Activated CD4-positive, alpha-beta T cell treated with anti-CD3 and anti-CD28 coated beads, Interleukin-2, amount 50 U/mL, for 1 hour (primary cell): Measurements from ENCODE around the gene FOXP4.

Experiments
- DNase-seq: peaks from one replicate; pipeline ENCODE4 v3.0.0-alpha.2; 2020

FOXP4 gene

DNA sequence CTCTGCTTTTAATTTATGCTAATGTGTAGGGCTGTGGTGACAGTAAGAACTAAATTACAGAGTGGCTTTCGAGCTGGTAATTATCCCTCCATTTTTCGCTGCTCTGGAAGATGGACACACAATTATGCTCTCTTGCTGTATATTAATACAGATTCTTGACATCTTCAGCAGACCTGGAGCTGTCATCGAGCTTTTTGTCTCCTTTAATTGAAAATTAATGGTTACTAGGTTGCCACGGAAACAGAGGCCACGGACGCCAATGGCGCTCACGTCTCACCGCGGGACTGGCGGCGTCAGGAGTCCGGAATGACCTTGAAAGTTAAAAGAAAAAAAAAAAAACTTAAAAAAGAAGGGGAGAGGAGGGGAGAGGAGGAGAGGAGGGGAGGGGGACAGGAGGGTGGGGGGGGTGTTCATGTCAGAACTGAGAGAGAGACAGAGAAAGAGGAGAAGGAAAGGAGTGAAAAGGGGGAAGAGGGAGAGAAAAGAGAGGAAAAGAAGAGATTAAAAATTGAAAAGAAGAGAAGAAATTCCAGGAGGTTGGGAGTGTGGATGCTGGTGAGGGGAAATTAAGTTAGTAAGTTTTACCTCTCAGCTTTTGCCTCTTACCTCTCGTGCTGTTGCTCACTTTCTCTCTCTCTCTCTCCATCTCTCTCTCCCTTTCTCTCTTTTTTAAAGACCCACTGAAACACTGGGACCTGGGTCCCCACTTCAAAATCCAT lies 22.1 kb upstream of the FOXP4 start:
- no peak for DNase-seq

GRCh38 chr6:41524634-41525011 lies 21.6 kb upstream of the FOXP4 start:
- DNase-seq, result no peak

GRCh38 chr6:41527721-41528408 lies 18.3 kb upstream of the FOXP4 start:
- DNase-seq, result no peak

GRCh38 chr6:41528409-41528963 lies 17.7 kb upstream of the FOXP4 start:
- no peak for DNase-seq

- DNase-seq, result no peak
These were observed 17.1 kb upstream of the FOXP4 start for GRCh38 chr6:41529049-41529448.

- DNase-seq, result no peak
These were observed 16.2 kb upstream of the FOXP4 start for GRCh38 chr6:41529970-41530369.

DNA sequence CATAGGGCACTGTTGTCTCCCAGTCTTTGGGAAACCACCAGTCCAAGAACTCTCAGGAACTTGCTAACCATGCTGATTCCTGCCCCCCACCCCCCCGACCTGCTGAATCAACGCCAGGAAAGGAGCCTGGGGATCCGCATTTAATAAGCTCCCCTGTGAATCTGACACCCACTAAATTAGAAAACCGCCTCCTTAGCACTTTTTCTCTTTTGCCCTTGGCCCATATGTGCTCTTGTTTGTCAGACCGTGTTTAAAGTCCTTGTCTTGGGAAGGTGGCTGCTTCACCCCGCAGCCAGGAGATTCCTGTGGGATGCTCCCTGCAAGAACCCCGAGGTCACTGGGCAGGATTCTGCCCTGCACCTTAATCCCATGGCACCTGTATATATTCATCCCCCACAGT lies 15.7 kb upstream of the FOXP4 start:
- no peak for DNase-seq

GRCh38 chr6:41531016-41531415 lies 15.2 kb upstream of the FOXP4 start:
- DNase-seq, result no peak

DNA sequence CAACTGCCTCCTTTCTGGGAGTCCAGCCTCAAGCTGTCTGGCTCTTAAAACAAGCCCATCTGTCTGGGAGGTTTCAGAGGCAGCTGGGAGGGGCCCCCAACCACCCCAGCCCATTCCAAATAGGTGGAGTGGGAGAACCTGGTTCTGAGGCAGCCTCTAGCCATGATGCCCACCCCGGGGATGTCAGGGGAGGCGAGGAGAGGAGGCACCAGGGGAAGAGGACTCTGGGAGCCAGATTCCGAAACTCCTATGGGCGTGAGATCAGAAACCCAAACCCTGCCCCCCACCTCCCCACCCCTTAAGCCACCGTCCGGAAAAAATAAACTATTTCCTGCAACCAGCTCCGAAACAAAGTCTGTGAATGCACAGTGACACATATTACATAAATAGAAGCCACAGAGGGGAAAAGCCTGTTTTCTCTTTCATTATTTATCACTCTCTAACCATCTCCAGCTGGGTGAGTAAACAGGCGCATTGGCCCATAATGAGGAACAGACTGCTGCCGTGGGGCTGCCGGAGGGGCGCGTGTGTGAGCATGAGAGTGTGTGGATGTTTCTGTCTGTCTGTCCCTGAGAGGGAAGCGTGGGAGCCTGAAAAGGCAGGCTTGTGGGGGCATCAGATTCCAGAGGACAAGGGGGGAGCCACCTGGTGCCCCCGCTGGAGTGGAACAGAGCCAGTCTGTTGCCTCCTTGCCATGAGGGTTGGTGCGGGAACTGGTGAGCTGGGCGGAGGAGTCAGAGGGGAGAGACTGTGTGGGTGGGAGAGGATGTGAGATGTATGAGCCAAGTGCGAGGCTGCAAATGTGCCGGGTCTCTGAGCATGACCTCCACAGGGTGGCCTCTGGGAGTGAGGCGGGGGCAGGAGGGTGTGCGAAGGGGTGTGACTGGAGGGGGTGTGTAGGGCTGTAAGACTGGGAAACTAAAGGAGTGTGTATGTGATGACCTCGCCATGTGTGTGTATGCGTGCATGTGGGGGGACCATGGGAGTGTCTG lies 14.3 kb upstream of the FOXP4 start:
- DNase-seq, result peak; percentile 43

DNA sequence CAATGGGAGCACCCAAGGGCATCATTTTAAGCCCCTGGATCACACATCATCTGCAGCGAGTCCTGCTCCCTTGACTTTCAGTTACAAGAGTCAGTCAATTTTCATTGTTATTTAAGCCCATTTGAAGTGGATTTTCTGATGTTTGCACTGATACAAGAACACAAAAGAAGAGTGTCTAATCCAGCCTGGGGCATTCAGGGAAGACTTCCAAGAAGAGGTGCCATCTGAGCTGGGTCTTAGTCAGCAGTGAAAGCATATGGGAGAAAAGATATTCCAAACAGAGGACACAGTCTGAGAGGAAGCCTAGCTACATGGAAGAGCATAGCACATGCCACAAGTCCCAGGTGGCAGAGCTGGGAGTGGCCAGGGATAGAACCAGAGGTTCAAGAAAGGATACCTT lies 10.4 kb upstream of the FOXP4 start:
- DNase-seq, result no peak

DNA sequence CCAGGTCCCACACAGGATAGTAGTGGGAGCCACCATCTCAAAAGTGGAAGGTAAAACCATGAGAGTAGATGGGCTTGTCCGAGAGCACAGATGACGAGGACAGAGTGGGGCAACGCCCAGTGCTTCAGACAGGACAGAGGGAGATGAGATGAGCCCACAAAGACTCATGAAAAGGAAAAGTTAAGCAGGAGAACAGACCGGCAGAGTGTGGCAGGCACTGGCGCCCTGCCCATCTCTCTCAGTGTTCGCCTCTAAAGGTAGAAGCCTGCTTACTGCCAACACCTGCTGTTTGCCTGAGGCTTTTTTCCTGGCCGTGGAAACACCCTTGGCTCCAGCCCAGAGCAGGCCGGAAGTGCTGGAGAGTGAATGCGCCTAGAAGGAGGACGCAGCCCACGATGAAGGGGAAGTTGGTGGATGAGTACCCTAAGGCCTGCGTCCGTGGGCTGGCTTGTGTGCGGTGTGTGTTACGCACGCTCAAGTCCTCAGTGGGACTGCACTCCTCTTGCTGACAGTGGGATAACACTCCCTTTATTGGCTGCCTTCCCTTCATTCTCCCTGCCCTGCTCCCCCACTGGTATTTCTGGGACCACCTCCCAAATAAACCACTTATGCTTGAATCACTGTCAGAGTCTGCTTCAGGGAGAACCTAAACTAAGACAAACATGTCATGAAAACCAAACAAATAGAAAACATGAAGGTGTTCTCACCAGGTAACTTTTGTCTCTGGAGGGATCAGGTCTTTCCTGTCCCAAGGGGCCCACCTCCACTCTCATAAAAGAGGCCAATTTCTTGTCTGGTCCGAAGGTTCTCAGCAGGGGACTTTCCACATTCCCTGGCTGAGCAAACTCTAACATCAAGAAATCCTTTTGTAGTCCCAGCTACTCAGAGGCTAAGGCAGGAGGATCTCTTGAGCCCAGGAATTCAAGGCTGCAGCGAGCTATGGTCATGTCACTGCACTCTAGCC lies 9.1 kb upstream of the FOXP4 start:
- DNase-seq, result no peak

GRCh38 chr6:41538556-41539182 lies 7.5 kb upstream of the FOXP4 start:
- no peak for DNase-seq

GRCh38 chr6:41539204-41539603 lies 7.0 kb upstream of the FOXP4 start:
- no peak for DNase-seq

DNA sequence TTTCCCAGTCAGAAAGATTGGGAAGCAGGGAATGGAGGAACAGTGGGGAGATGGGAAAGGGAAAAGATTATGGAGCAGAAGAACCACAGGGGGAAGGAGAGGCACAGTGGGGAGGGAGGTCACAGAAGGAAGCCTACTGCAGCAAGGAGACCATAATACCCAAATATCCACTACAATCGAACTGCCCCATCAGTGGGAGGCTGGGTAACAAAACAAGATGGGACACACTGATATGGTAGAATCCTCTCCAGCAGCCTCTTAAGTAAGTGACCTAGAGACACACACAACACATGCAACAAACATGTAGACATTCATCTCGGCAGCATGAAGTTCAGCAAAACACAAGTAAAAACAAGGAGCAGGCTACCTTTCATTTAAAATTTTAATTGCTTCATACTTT lies 4.8 kb upstream of the FOXP4 start:
- no peak for DNase-seq

DNA sequence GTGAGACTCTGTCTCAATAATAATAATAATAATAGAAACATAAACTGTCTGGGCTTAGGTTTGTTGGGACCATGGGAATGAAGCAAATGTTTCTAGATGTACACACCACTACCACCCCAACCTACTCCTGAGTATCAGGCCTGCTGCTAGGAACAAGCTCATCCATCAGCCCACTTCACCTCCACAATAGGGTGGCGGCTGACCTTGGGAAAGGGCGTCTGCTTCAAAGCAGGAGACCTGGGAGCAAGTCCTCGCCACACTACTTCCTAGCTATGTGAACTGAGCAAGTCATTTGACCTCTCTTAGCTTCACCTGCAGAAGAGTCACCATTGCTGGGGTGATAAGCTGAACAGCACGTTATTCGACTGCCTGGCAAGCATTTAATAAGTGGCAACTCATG lies 3.1 kb upstream of the FOXP4 start:
- no peak for DNase-seq

DNA sequence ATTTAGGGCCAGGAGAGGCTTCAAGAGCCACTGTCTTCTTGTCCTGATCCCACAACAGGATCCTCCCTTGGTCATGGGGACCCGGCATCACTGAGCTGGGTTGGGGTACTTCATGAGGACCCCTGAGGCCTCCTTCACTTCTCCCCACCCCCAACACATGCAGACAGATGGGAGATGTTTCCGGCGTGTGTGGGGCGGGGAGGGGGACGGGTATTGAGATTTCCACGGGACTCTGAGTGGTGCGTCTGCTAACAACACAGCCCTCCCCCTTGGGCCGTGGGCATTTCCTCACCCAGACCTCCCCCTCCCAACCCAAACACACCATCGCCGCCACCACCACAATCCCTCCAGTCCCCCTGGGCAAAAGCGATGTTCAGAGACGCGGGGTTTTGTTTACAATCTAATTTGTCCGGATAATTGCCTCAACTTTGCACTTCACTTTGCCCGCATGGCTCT lies 906 bp upstream of the FOXP4 start:
- no peak for DNase-seq

GRCh38 chr6:41546475-41546865 lies 289 bp downstream of the FOXP4 start:
- no peak for DNase-seq

DNA sequence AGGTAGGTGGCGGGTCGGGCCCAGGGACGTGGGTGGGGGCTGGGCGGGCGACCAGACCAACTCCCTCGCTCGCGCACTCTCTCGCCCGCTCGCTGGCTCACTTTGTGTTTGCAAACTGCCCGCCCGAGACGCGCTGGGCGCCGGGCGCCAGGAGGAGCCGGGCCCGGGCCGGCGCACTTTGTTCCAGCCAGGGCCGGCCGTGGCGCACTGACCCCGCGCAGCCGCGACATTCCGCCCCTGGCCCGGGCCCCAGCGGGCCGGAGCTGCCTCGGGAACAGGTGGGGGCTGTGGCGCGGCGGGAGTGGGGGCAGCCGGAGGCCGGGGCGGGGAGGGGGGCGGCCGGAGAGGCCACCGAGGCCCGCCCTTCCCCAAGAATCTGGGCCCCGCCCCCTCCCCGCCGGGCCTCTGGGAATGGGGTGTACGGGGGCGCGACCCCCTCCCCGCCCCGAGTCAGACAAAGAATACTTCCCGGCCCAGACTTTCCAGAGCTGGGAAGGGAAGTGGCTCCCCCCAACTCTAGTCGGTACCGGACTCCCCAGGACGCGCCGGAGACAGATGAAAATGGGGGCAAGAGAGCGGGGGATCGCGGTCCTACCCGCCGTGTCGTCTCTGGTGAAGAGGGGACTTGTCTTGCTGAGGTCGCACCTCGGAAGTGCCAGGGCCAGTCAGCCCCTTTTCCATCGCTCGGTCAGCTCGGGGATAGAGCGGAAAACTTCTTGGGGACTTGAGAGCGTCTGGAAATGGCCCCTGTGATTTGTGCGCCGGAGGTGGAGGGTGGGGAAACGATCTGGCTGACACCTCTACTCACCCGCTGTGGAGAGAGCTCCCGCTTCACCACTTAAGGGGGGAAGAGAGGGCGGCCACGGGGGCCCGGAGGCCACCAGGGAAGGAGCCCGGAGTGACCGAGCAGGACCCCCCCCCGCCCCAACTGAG lies 951 bp downstream of the FOXP4 start:
- peak; percentile 23 for DNase-seq

GRCh38 chr6:41547799-41548097 lies 1.6 kb downstream of the FOXP4 start:
- DNase-seq, result no peak

GRCh38 chr6:41548098-41548840 lies 2.1 kb downstream of the FOXP4 start:
- peak; percentile 12 for DNase-seq
